Activated T-cell treated with anti-CD3 and anti-CD28 coated beads, Interleukin-2, amount 50 U/mL, for 1 hour (primary cell): ENCODE measurements around the gene ZNF606.

Experiments
- DNase-seq: peaks from one replicate; pipeline ENCODE4 v3.0.0-alpha.2; 2020

The ZNF606 gene

DNA sequence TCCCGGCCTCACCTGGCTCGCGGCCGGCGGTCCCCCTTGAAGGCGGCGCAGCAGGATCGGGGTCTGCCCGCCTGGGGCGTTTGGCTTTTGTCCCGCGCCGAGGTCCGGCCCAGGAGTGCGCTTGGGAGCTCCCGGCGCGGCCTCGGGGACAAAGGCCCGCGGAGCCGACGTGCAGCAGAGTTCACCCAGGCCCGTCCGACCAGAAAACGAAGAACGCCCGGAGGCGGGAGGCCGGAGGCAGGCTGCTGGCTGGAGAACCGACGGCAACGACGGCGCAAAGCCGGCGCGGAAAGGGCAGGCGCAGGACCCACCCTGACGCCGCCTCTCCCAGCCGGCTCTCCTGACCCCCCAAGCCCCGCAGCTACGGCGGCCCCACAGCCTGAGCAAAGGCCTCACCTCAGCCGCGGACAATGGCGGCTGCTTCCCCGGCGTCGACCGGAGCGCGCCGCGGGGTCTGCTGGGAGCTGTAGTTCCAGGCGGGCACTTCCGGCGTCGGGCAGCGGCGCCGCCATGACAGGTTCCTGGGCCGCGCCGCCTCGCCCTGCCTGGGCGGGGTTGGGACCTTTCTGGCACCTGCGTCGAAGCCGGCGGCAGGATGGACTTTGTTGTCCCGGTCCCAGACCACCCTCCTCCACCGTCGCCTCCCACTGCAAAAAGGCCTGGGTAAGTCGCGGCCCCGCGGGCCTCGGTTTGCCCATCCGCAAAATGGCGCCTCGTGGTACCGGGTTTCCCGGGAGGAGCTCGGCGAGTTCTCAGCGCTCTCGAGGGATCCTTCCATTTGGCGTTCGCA is at the start of gene ZNF606:
Gene ZNF606, minus strand, starts transcription at position 437 of the 790 bp plus-strand sequence. CDS start 1,501 bp downstream, outside the sequence.
- DNase-seq: peak; percentile 87

DNA sequence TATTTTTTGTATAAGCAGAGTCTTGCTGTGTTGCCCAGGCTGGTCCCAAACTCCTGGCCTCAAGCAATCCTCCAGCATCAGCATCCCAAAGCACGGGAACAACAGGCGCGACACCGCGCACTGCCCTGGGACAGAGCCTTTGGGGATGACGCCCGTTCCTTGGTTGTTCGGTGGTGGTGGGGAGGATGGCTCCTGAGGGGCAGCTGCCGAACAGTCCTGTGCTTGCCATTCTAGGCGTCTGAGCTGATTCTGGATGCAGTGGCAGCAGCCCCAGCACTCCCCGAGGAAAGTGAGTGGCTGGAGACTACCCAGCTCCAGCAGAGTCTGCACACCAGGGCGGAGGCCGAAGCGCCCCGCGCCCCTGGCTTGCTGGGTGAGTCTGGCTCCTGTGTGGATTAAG is 49.6 kb upstream of the ZNF606 start:
- no peak for DNase-seq

DNA sequence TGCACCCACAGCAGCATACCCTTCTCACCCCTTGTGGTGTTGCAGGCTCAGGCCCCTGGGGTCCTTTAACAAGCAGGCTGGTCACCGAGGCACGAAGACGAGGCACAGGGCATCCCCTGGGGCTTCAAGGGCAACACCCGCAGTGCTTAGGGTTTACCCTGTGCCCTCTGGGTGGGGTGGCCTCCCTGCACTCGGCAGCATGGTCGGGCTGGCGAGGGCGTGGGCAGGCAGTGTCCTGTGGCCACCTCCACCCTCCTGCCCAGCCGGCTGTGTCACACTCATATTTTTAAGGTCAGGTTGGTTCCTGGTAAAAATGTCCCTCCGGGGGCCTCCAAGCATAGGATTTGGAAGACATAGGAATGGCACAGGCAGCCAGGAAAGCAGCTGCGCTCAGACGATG is 45.1 kb upstream of the ZNF606 start:
- no peak for DNase-seq

DNA sequence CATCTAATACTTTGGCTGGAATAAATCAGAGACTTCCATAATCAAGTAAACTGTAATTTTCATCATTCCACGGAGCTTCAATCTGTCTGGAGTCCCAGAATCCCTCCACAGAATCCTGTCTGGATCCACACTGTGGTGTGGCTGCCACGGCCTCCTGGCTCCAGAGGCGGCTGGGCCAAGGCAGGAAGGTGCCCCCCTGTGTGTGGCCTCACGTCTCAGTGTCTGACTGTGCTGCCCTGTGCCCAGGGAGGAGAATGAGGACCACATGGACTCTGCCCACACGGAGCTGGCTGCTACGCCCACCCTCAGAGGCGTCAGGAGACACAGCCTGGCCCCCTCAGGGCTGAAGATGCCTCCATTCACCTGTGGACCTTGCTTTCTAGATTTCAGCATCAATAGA is 44.2 kb upstream of the ZNF606 start:
- DNase-seq: no peak

DNA sequence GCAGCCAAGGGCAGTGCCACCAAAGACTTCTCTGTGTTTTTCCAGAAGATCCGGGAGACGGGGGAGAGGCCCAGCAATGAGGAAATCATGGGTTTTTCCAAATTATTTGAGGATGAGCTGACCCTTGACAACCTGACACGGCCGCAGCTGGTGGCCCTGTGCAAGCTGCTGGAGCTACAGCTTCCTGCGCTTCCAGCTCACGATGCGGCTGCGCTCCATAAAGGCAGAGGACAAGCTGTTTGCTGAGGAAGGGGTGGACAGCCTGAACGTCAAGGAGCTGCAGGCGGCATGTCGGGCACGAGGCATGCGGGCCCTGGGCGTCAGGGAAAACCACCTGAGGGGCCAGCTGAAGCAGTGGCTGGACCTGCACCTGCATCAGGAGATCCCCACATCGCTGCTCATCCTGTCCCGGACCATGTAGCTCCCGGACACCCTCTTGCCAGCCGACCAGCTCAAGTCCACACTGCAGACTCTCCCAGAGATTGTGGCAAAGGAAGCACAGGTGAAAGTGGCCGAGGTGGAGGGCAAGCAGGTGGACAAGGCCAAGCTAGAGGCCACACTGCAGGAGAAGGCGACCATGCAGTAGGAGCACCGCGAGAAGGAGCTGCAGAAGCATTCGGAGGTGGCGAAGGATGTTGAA is 42.9 kb upstream of the ZNF606 start:
- no peak for DNase-seq

DNA sequence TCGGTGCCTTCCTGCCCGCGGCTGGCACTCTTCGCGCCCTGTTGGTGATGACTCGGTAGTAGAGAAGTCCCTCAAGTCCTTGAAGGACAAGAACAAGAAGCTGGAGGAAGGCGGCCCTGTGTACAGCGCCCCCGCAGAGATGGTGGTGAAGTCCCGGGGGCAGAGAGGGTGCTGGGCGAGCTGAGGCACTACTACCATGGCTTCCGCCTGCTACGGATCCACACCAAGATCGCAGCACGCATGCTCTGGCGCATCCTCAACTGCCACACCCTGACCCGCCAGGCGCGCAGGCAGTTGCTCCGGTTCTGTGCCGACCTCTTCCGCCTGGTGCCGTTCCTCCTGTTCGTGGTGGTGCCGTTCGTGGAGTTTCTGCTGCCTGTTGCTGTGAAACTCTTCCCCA is 42.3 kb upstream of the ZNF606 start:
- no peak for DNase-seq

DNA sequence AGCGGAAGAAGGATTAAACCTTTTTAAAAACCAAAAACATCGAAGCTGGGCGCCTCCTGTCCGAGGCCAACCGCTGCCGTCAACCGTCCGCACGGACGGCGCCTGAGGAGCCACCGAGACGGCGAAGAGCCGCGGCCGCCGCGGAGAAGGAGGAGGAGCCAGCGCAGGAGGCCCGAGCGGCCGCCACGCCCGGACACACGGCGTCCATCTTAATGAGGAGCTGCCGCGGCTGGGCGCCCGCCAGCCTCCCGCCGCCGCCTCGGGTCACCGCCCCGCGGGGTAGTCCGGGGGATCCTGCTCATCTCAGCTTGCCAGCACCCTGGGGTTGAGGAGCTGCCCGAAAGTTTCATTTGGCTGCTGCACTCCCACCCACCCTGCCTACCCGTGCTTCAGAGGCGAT is 41.8 kb upstream of the ZNF606 start:
- no peak for DNase-seq

DNA sequence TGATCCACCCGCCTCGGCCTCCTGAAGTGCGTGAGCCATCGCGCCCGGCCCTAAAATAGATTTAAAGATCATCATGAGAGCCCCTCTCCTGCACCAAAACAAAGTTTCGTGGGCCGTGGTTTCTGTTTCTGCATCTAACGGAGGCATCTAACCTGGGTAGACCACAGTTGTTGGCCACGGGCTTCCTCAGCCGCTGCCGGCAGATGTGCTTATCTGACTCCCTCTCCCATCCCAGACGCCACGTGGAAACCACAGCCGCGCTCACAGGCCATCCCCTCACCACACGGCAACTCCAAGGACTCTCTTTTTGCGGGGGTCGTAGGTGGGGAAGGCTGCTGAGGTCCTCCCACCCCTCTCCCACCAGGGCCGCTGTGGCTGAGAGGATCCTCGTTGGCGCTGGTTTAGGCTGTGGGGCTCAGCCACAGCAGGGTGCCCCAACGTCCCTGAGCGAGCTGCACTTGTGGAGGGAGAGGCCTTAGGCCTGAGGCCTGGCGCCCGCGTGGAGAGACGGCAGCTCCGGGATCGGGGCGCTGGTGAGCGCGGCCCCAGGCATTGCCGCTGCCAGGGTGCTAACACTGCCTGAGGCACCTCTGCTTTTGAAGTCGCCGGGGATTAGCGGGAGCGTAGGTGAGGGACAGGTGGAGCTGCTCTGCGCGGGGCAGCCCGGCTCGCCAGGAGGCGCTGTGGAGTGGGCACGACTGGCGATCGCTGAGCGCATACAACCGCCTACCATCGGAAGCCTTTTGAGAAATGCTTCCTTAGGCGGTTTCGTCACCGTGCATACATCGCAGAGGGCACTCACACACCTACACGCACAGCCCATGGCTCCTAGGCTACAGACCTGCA is 40.1 kb upstream of the ZNF606 start:
- DNase-seq: no peak

DNA sequence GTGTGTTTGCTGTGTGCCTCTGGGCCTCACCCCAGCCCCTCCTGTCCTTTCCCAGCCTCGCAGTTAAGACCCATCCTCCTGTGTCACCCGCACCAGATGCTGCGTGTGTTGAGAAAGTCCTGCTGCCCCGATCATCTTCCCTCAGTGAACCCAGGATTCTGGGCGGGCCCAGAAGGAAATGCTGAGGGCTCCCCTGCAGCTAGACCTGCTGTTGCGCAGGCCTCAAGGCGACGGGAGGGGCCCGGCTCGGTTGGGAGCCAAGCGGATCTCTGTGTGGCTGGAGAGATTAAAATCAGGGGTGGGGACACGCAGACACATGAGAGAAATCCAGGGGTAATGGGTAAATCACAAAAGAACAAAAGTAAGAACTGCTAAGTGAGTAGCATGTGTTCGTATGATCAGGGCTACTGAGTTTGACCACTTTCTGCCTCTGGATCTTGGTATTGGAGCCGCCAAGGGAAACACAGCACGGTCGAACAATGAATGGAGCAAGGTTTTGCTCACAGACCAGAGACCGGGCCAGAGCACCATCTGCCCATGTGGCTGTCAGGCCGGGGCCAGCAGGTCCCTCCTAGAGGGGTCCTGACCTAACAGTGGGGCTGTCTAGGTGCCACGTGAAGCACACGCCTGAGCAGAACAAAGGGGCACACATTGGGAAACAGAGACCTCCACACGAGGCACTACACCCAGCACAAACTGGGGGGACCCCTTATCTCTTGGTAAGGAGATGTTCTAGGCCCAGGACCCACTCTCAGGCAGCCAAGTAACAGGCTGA is 38.3 kb upstream of the ZNF606 start:
- DNase-seq: no peak

DNA sequence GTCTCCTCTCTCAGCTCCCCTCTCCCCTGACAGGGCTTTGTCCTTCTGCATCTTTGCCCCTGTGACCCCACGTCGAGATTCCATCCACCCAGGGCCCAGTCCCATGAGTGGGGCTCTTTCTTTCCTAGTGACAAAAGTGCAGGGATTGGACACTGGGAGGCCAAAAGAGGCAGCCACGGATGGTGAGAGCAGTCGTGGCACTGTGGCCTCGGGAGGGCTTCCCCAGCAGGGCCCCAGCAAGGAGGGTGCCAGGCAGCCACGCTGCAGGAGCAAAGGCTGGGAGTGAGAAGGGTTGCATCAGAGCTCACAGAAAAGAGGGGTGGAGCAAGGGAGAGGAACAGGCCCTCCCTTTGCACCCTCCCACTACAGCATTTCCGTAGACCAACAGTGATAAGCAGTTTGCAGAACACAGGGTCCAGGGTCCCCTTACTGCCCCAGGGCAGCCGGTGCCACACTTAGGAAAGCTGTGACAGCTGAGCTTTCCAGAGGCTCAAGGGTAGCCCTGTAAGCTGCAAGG is 36.1 kb upstream of the ZNF606 start:
- DNase-seq: no peak

DNA sequence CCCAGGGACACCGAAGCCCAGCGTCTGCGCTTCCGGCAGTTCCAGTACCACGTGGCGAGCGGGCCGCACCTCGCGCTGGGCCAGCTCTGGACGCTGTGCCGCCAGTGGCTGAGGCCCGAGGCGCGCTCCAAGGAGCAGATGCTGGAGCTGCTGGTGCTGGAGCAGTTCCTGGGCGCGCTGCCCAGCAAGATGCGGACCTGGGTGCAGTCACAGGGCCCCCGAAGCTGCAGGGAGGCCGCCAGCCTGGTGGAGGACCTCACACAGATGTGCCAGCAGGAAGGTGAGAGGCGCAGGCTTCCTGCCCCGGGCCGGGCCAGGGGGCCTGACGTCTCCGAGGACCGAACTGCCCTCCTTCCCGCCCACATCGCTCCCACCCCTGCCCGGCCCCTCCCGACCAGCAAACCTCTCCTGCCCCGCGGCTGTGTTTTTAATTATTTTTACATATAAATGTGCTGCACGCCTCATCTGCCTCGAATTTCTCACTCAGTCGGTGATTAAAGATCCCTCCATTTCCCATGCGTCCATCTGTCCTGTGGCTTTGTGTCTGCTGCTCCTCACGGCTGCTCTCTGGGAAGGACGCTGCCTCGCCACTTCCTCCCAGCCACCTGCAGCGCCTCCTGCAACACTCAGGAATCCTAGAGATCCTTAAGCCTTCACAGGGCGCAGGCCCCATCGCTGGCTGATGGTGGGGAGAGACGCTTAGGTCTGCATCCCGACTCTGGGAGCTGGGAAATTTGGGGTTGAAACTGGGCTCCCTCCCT is 35.5 kb upstream of the ZNF606 start:
- DNase-seq: no peak

DNA sequence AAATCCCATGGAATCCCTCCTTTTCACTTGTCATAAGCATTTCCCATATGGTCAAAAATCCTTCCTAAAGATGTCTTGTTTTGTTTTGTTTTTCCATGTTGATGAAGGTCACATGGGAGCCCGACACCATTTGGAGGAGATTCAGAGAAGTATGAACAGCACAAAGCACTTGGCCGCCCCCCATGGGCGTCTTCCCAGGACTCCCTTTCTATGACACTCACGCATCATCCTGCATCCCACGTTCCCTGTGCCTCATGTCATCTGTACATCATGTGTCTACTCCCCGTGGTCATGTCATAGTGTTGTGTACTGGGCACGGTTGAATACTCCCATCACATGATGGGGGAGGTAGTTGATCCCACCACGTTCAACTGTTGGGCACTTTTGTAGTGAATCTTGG is 33.2 kb upstream of the ZNF606 start:
- DNase-seq: no peak

DNA sequence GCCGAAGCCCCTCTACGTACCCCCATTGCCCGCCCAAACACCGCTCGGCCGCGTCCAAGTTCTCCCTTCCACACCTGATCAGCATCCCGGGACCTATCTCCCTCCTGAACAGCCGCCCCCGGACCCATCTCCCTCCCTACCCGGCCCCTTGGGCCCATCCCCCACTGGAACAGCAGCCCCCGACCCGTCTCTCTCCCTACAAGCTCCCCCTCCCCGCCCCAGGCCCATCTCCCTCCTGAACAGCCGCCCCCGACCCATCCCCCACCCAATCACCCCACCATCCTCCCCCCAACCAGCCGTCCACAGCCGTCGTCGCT is 31.8 kb upstream of the ZNF606 start:
- DNase-seq: no peak

DNA sequence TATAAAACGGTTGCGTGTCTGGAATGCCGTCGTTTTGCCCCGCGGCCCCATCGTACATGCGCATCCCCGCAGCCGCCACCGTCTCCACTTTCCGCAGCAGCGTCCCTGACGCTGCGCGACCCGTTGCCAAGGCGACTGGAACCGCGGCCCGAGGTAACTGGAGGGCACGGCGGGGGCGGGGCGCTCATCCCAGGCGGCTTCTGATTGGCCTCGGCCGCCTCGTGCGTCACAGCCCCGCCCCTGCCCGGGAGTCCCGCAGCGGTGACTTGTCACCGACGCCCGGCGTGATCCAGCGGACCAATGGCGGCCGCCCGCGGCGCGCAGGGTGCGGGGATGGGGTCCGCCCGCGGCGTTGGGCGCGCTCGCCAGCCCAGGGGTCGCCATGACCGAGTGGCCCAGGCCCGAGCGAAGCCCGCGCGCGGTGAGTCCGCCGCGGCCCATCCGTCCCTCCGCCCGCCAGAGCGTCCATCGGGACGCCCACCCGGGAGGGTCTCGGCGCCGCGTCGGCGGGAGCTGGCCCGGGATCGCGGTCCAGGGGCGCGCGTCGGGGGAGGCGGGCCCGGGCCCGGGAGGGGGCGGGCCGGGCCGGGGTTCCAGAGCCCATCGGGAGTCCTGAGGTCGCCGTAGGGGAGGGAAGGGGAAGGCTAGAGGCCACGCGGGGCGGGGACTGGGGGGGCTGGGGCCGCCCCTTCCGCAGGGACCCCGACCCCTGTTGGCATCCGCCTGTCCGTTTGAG is 31.3 kb upstream of the ZNF606 start, which contains the start of gene ZSCAN1:
Gene ZSCAN1, plus strand, starts transcription at position 285 of the 736 bp plus-strand sequence. CDS start 3,812 bp downstream, outside the sequence.
- DNase-seq: peak; percentile 22

DNA sequence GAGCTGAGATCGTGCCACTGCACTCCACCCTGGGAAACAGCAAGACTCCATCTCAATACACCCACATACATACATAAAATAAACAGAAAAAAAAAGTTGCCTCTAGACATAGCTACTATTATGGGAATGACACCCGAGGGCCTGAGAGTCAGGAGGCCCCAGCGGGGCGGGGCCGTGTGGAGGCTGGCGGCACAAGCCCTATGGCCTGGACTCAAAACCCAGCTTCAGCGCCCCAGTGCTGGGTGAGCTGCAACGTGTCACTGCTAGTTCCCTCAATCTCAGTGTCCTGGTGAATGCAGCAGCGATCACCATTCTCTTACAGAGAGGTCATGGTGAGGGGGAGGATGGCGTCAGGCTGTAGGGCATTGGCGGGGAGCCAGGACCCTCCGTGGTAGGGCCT is 22.0 kb upstream of the ZNF606 start:
- no peak for DNase-seq

DNA sequence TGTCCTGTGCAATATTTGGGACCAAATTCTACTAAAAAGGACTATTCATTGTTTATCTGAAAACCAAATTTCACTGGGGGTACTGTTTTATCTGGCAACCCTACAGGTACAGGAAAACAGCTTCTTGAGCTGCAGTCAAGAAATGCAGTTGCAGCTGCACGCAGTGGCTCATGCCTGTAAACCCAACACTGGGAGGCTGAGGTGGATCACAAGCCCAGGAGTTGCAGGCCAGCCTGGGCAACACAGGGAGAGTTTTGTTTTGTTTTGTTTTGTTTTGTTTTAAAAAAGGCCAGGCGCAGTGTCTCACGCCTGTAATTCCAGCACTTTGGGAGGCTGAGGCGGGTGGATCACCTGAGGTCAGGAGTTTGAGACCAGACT is 19.7 kb upstream of the ZNF606 start:
- no peak for DNase-seq

DNA sequence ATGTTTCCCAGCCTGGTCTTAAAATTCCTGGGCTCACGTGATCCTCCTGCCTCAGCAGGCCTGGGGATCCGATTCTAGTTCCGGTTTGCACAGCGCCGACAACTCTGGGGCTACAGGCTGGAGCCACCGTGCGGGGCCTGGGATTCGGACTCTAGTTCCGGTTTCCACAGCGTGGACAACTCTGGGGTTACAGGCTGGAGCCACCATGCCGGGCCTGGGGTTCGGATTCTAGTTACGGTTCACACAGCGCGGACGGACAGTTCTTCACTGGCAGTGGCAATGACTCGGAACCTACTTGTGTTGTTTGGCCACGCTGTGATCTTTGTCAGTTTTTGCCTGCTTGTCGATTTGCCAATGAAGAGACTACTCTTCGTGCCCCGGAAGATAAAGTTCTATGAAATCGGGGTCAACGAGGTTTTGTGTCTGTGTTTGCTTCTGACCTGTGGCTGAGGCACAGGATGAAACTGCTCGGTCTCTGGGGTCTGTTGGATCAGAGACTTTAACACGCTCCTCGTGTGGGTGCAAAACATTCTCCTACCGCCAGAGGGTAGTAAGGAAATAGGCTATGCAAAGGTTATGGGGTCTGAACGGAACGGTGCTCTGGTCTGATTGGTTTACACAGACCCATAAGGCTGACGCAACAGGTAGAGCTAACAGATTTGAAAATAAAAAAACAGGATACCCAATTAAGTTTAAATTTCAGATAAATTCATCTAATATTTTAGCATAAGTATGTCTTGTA is 19.1 kb upstream of the ZNF606 start:
- DNase-seq: no peak

DNA sequence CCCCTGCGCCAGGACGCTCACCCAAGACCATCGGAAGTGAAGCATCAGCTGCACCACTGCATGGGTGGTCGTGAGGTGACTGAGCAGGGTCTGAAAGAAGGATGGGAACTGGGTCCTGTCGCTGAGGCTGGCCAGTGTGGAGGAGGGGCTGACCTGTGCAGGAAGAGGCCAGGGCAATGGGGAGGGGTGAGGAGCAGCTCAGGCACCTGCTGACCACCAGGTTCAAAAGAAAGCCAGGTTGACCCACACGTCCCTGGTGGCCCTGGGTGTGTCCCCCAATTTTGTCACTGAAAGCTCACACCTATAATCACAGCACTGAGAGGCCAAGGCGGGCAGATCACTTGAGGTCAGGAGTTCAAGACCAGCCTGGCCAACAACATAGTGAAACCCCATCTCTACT is 17.5 kb upstream of the ZNF606 start:
- no peak for DNase-seq

DNA sequence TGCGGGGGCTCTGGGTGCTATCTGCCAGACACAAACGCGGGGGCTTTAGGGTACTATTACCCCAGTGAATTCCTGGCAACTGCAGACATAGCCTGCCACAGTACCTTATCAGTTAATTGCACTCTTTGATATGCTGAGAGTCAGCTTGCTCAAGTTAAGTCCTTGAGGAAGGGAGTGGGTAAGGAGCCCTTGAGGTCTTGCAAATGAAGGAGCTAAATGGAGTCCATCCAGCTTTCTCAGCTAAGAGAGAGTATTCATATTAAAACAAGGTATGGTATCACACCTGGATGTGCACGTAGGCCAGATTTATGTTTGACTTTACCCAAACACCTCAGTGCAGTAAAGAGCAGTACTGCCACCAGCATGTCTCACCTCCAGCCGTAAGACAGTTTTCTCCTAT is 11.5 kb upstream of the ZNF606 start:
- no peak for DNase-seq

DNA sequence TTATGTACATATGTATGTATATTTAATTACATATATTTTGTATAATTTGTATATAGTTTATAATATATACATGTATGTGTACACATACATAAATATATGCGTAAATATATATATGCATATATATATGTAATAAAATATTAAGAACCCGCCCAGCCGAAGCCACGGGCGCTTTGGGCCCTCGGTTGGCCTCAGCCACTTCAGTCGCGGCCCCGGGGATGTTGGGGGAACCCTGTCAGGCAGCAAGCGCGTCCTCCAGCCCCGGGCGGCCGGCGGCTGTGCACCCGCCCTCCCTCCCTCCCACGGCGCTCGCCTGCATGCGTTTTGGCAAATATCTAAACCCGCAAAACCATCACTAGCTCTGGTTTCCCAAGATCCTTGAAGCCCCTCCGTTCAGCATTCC is 7.9 kb upstream of the ZNF606 start:
- no peak for DNase-seq
